HEK293T (cell line): ENCODE measurements around the gene HTRA2.

Source experiments
- CTCF ChIA-PET: fragments of 350-600 bp; formaldehyde crosslinking; extraction: SDS; loops from one replicate; lab custom pipeline; 2021; ENCODE audit warnings: antibody characterized with exemption, inconsistent platforms; lab: Yijun Ruan, JAX
- POLR2A ChIA-PET: fragments of 350-600 bp; formaldehyde crosslinking; extraction: SDS; loops from one replicate; lab custom pipeline; 2020; ENCODE audit warnings: antibody characterized with exemption, inconsistent platforms; lab: Yijun Ruan, JAX
- DNase-seq: peaks from one replicate; pipeline ENCODE4 v3.0.0; 2012; ENCODE audit warnings: mixed read lengths; ENCODE audit errors: extremely low spot score
- ARNT ChIP-seq: fragments of 450-650 bp; IDR thresholded peaks from 2 replicates; pipeline ENCODE4 v1.6.1; 2017; ENCODE audit warnings: mild to moderate bottlenecking
- BHLHE40 ChIP-seq: fragments of 450-650 bp; IDR thresholded peaks from 2 replicates; pipeline ENCODE4 v1.6.1; 2016; ENCODE audit warnings: mild to moderate bottlenecking, moderate library complexity, borderline replicate concordance
- CTBP1 ChIP-seq: fragments of 450-650 bp; IDR thresholded peaks from 2 replicates; pipeline ENCODE4 v1.6.1; 2016; ENCODE audit warnings: borderline replicate concordance
- ELF4 ChIP-seq: fragments of 450-650 bp; IDR thresholded peaks from 2 replicates; pipeline ENCODE4 v1.6.1; 2017; ENCODE audit warnings: antibody characterized with exemption
- FOXA1 ChIP-seq: fragments of 450-650 bp; IDR thresholded peaks from 2 replicates; pipeline ENCODE4 v1.6.1; 2016; ENCODE audit warnings: mild to moderate bottlenecking
- FOXK2 ChIP-seq: fragments of 450-650 bp; IDR thresholded peaks from 2 replicates; pipeline ENCODE4 v1.6.1; 2016; ENCODE audit warnings: mild to moderate bottlenecking
- FOXM1 ChIP-seq: fragments of 450-650 bp; IDR thresholded peaks from 2 replicates; pipeline ENCODE4 v1.6.1; 2017; ENCODE audit warnings: mild to moderate bottlenecking, borderline replicate concordance
- HDGF ChIP-seq: fragments of 450-650 bp; IDR thresholded peaks from 2 replicates; pipeline ENCODE4 v1.6.1; 2017; ENCODE audit warnings: antibody characterized with exemption, borderline replicate concordance
- LEF1 ChIP-seq: fragments of 450-650 bp; IDR thresholded peaks from 2 replicates; pipeline ENCODE4 v1.6.1; 2017; ENCODE audit warnings: mild to moderate bottlenecking, borderline replicate concordance
- NFRKB ChIP-seq: fragments of 450-650 bp; IDR thresholded peaks from 2 replicates; pipeline ENCODE4 v1.6.1; 2016; ENCODE audit warnings: mild to moderate bottlenecking, moderate library complexity
- SP1 ChIP-seq: fragments of 450-650 bp; IDR thresholded peaks from 2 replicates; pipeline ENCODE4 v1.6.1; 2017
- SUZ12 ChIP-seq: fragments of 450-650 bp; IDR thresholded peaks from 2 replicates; pipeline ENCODE4 v1.6.1; 2016; ENCODE audit warnings: mild to moderate bottlenecking
- TARDBP ChIP-seq: fragments of 450-650 bp; IDR thresholded peaks from 2 replicates; pipeline ENCODE4 v1.6.1; 2016
- ZNF384 ChIP-seq: fragments of 450-650 bp; IDR thresholded peaks from 2 replicates; pipeline ENCODE4 v1.6.1; 2016
- TF ChIP-seq, protein P1 (sequence below): fragments of 450-650 bp; IDR thresholded peaks from 2 replicates; pipeline ENCODE4 v1.6.1; 2016

HTRA2 gene

DNA sequence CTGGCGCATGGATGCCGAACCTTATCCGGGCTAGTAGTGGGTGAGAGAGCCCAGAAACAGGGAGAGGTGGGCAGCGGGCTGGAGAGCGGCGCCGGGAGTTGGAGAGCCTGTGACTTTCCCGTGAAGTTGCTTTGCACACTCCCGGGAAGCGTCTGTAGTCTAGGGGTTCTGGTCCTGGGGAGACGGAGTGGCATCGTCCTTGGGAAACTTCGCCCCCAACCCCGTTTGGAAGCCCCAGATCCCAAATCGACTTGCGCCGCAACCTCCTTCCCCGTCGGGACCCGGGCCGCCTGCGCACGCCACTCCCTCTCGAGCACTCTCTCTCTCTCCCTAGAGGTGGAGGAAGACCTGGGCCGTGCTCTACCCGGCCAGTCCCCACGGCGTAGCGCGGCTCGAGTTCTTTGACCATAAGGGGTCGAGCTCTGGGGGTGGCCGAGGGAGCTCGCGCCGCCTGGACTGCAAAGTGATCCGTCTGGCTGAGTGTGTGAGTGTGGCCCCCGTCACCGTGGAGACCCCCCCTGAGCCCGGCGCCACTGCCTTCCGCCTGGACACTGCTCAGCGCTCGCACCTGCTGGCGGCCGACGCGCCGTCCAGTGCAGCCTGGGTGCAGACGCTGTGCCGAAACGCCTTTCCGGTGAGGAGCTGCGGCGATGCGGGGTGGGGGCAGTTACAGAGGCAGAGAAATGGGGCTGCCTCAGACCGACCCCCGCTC, 25.2 kb downstream of the HTRA2 start:
- no peak for TF ChIP-seq FOXM1
- no peak for TF ChIP-seq FOXA1
- ChIA-PET CTCF (no interaction called here), POLR2A (interaction anchor here (1.2 kb wide), 1 partner anchor 48 kb away, joined by 4 read pairs; no protein-coding TSS in a partner anchor)
- no peak for DNase-seq

DNA sequence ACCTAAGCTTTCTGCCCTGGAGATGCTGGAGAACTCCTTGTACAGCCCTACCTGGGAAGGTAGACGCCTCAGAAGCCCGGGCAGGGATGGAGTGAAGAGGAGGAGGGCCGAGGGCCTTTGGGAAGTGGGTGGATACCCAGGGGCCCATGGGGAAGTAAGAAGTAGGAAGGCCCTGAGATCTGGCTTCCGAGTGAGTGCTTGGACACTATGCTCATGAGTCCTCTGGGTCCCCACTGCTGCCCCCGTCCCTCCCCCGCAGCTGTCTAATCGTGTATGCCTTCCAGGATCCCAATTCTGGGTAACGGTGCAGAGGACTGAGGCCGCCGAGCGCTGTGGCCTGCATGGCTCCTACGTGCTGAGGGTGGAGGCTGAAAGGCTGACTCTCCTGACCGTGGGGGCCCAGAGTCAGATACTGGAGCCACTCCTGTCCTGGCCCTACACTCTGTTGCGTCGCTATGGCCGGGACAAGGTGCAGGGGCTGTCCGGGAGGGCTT, 25.9 kb downstream of the HTRA2 start:
- no peak for TF ChIP-seq SUZ12
- no peak for TF ChIP-seq HDGF
- no peak for TF ChIP-seq FOXK2
- no peak for TF ChIP-seq LEF1
- ChIA-PET CTCF (no interaction called here), POLR2A (interaction anchor here (1.2 kb wide), 1 partner anchor 49 kb away, joined by 4 read pairs; no protein-coding TSS in a partner anchor)
- no peak for DNase-seq

DNA sequence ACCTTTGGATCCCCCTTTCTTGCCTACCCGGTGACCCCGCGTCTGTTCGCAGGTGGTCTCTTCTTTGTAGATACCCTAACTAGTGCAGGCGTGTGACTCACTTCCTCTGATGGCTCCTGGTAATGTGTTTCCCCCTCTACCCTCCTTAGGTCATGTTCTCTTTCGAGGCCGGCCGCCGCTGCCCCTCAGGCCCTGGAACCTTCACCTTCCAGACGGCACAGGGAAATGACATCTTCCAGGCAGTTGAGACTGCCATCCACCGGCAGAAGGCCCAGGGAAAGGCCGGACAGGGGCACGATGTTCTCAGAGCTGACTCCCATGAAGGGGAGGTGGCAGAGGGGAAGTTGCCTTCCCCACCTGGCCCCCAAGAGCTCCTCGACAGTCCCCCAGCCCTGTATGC, 26.4 kb downstream of the HTRA2 start:
- ChIA-PET POLR2A (interaction anchor here (1.2 kb wide), 1 partner anchor 49 kb away, joined by 4 read pairs; no protein-coding TSS in a partner anchor), CTCF (no interaction called here)
- no peak for TF ChIP-seq FOXM1
- TF ChIP-seq HDGF, result no peak
- TF ChIP-seq LEF1, result no peak
- TF ChIP-seq SP1, result no peak
- TF ChIP-seq CTBP1, result no peak
- TF ChIP-seq SUZ12, result no peak
- no peak for TF ChIP-seq NFRKB
- no peak for TF ChIP-seq ZNF384
- TF ChIP-seq, protein P1, sequence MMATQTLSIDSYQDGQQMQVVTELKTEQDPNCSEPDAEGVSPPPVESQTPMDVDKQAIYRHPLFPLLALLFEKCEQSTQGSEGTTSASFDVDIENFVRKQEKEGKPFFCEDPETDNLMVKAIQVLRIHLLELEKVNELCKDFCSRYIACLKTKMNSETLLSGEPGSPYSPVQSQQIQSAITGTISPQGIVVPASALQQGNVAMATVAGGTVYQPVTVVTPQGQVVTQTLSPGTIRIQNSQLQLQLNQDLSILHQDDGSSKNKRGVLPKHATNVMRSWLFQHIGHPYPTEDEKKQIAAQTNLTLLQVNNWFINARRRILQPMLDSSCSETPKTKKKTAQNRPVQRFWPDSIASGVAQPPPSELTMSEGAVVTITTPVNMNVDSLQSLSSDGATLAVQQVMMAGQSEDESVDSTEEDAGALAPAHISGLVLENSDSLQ, result no peak
- TF ChIP-seq TARDBP, result no peak
- no peak for TF ChIP-seq FOXA1
- no peak for TF ChIP-seq ARNT
- TF ChIP-seq ELF4, result no peak
- DNase-seq, result no peak

DNA sequence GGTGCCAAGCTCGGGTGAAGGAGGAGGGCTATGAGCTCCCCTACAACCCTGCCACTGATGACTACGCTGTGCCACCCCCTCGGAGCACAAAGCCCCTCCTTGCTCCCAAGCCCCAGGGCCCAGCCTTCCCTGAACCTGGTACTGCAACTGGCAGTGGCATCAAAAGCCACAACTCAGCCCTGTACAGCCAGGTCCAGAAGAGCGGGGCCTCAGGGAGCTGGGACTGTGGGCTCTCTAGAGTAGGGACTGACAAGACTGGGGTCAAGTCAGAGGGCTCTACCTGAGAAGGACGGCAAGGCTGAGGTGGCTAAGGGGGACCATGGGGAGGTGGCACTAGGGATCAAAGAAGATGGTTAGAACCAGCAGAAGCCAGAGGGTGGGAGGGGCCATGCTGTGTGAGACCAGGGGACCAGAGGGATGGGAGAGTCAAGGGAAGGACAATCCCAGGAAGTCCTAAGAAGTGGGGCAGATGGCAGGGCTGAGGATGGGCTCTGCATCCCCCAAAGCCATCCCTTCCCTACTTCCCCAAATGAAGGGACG, 27.2 kb downstream of the HTRA2 start:
- CTCF ChIA-PET, result no interaction called here
- POLR2A ChIA-PET, result no interaction called here
- TF ChIP-seq ZNF384, result no peak
- DNase-seq, result no peak

DNA sequence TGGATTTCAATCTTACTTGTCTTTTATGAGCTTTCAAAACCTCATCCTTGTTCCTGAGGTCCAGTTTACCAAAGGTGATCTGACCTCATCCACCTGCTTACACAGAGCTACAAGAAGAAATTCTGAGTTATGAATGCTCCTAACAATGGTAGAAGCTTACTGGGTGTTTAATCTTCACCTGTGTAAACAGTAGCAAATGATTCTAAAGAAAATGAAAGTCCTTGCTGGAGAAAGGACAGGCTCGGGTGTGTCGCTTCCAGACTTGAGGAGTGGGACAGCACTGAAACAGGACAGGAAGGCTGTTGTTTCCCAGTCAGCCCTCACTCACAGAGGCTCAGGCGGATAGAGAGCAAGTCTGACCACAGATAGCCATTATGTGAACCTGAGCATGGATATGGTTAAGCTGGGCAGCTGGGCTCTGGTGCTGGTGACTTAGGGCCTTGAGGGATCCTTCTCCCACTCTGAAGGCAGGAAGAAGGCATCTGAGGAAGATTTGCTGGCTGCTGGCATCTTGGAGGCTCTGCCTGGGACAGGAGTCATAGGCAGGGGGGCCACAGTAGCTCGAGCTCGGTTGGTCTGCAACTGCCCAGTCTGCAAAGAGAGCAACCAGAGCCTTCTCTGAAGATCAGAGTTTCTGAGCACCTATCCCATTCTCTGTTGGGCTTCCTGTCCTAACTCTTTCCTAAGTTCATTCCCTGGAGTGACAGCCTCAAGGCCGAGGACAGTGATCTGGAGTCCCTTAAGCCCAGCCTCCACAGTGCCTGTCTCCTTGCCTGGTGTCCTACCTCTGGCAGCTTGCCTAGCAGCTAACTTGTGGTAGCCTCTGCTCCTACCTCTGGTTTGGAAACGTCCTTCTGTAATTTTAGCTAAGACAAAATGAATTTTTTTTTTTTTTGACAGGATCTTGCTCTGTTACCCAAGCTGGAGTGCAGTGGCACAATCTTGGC, 28.8 kb downstream of the HTRA2 start:
- DNase-seq, result no peak
- TF ChIP-seq FOXM1 (no peak), SUZ12 (no peak), ZNF384 (no peak), FOXA1 (no peak), ELF4 (no peak), NFRKB (no peak)
- TF ChIP-seq, protein P1, result no peak
- ChIA-PET CTCF (interaction anchor here (0.5 kb wide), 1 partner anchor 15 kb away, joined by 5 read pairs; no protein-coding TSS in a partner anchor), POLR2A (interaction anchor here (0.7 kb wide), 1 partner anchor 9 kb away, joined by 3 read pairs; no protein-coding TSS in a partner anchor)

DNA sequence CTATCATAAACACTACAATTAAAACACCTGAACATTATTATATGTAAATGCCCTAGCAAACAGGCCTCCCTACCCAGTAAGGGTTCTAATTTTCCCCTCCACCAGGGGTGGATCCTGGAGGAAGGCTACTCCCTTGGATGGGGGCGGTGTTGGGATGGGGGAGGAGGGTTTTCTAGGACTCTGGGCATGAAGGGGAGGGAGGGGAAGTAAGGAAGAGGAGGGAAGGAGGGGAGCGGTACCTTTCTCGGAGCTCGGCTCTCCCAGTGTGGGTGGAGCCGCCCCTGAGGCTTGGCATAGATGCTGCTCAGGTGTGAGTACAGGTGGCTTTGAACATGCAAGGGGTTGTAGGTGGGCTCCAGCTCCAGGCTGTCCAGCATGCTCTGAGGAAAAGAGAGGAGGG, 30.2 kb downstream of the HTRA2 start:
- no peak for DNase-seq

More for the DNA sequence above, 30.2 kb downstream of the HTRA2 start:
- ChIA-PET CTCF (interaction anchor here (0.6 kb wide), 1 partner anchor 251 kb away, joined by 4 read pairs; no protein-coding TSS in a partner anchor), POLR2A (no interaction called here)
- TF ChIP-seq TARDBP (no peak), SP1 (no peak), ZNF384 (no peak), HDGF (no peak), ARNT (no peak), BHLHE40 (no peak), NFRKB (no peak), ELF4 (no peak)
- TF ChIP-seq, protein P1, result no peak
